Epidermal melanocyte (primary cell): ENCODE results near the gene GOLGA2.
A peak's percentile ranks its signal among the peaks of the same experiment; 100 is the strongest.
"Not testable (repeated sequence)": the region's sequence is repeated elsewhere in the genome, so short reads cannot be mapped to it uniquely, and the experiment has no call there.

Experiments used
- DNase-seq: peaks from one replicate; pipeline ENCODE4 v3.0.0; 2011; ENCODE audit warnings: low spot score; ENCODE audit not compliant: insufficient read length

The GOLGA2 gene

DNA sequence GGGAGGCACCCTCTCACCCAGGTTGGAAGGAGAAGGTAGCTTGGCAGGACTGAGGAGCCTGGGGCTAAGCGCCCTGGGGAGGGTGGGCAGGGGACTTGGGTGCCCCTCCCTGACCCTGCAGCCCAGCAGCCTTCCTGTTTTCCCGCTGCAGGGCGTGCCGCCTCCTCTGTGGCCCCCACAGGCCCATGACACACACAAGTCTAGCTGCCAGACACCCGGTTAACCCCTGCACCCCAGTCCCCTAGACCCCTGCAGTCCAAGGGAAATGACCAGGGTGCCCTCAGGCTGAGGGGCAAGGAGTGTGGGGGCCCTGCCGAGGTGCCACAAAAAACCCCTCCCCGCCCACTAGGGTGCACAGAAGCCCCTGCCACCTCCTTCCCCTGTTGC lies 33.0 kb downstream of the GOLGA2 start:
- no peak for DNase-seq

DNA sequence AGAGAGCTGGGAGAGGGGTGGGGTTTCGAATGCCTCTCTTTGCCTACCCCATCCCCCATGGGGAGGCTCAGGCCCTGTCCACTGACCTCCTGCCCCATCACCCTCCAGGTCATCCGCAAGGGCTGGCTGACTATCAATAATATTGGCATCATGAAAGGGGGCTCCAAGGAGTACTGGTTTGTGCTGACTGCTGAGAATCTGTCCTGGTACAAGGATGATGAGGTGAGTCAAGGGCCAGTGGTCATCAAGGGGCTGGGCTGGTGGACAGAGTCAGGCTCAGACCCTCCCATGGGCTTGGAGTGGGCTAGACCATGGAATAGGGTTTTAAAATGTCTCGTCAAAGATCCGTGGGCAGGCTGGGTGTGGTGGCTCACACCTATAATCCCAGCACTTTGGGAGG lies 33.7 kb downstream of the GOLGA2 start:
- DNase-seq: no peak

DNA sequence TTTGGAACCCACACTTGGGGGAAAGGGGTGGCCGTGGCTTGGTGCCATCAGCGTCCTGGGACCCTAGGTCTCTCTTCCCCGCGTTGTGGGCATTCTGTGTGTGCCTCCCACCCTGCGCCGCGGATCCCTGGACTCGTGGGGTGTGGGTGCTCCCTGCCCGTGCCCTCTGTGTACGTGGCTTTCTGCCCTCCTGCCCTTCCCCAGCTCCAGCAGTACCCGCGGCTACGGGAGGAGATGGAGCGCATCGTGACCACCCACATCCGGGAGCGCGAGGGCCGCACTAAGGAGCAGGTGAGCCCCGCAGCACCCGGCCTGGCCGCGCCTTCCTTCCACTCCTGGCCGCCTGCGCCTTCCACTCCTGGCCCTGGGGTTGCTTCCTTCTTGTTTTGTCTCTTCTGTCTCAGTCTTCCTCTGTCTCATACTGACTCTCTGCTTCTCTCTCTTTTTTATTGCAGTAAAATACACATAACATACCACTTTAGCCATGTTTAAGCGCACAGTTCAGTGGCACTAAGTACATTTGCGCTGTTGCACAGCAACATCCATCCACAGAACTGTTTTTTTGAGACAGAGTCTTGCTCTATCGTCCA lies 41.9 kb downstream of the GOLGA2 start:
- DNase-seq: no peak

DNA sequence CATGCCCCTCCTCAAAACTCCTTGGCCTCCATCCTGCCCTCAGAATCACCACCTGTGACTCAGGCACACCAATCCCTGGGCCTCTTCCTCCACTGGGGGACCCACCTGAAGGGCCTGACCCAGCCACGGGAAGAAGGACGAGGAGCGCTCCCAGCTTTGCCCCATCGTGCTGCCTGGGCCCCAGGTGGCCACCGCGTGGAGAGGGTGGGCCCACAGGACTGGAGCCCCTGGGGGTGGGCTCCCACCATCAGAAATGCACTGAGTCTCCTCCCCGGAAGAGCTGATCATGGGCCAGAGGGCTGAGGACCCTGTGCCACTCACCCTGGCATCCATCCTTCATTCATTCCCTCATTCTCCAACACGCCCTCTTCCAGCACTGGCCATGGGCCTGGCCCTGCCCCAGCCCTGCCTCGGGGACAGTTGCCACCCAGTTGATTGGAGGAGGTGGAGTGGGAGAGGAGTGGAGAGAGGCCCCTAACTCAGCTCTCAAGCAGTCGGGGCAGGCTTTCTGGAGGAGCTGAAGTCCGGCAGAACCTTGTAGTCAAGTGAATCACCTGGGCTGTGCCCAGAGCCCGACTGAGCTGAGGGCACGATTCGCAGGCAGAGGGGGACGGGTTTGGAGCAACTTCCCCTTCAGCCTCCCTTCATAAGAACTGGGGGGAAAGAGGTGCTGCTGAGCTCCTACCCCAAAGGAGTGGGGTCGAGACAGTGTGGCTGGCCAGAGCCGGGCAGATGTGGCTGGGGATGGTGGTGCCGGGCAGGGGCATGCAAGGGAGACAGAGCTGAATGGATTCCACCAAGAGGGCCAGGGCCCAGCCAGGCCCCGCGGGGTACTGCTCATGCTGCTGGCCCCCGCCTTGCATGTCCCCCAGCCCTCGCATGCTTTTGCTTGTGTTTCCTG lies 43.0 kb downstream of the GOLGA2 start:
- no peak for DNase-seq

DNA sequence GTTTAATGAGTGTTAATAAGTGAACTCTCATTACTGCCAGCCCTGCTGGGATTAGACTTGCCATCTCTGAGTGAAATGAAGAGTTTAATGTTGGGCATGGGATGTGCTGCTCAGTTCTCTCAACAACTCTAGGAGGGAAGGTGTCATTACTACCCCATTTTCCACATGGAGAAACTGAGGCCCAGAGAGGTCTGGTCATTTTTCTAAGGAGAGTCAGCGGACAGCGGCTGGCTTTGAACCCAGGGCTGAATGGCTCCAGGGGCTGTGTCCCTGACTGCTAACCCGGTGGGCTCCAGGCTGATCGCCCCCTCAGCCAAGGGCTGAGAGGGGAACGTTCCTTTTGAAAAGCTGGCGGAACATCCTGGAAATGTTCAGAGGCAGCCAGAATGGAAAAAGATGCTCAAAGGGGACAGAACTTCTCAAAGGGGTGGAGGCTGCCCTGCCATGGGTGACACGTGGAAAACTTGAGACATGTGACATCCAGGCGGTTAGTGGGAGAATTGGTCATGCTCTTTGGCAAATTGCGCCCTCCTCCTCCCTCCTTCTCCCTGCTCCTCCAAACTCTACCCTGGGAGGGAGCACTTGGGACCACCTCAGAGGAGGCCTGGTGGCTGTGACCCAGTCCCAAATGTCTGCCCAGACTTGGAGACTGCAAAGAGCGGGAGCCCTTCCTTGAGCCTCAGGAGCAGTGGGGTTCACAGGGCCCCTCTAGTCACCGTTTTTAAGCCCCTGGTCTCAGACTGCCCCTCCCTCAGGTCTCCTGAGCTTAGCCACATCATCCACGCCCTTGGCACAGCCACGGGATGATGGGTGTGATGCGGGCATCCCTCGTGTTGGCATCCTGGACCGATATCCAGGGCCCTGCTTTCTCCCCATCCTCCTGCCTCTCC lies 43.9 kb downstream of the GOLGA2 start:
- no peak for DNase-seq

DNA sequence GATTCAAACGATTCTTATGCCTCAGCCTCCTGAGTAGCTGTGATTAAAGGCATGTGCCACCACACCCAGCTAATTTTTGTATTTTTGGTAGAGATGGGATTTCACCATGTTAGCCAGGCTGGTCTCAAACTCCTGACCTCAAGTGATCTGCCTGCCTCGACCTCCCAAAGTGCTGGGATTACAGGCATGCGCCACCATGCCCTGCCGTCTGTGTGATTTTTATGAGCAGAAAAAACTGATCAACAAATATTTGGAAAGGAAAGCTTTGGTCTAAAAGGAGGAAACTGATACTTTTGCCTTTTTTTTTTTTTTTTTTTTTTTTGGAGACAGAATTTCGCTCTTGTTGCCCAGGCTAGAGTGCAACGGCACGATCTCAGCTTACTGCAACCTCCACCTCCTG lies 44.9 kb downstream of the GOLGA2 start:
- DNase-seq: not testable (repeated sequence)

DNA sequence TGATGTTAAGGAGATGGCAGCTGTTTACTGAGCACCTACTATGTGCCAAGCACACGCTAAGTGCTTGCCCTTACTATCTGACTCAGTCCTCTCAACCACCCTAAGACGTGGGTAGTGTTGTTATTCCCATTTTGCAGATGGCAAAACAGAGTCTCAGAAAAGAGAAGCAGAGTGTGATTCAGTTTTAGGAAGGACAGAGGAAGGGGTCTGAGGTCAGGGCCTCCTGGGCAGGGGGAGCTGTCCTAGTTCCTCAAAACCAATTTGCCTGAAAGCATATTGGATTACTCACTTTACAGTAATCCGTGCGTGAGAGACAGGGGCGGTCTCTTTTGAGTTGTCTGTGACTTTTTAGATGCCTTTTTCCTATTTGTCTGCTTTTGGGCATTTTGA lies 49.4 kb downstream of the GOLGA2 start:
- DNase-seq: no peak

DNA sequence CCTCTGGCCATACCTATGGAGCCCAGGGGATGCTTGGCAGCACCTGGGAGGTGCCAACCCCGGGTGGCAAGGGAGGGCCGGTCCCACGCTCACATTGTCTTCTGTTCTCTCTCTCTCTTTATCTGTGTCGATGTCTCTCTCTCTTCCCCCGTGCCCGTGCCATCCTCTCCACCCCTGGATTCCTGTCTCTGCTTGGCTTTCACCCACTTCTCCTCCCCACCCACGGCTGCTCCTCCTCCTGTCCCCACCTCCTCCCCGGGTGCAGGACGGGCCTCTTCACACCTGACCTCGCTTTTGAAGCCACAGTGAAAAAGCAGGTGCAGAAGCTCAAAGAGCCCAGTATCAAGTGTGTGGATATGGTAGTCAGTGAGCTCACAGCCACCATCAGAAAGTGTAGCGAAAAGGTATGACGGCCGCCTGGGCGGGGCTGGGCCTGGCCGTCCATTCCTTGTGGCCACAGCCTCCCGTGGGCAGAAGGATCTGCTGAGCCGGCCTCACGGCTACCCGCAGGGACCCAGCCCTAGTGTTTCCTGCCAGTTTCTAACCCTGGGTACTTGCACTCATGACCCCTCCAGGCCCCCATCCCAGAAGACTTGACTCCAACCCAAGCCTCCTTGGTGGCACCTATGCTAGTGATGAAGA lies 49.9 kb downstream of the GOLGA2 start:
- DNase-seq: no peak

DNA sequence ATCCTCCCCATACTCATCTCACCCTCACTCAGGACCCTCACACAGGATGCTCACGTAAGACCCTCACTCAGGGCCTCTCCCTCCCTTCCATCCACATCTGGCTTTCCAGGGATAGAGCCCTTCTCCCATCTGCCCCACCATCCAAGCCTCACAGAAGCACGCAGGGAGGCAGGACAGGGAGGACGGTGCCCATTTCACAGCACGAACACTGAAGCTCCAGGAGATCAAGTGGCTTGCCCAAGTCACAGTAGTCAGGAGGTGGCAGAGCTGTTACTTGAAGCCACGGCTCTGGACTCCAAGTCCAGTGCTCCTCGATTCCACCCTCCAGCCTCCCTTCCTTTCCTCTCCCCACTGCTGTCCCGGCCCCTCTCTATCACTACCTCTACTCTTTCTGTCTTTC lies 50.9 kb downstream of the GOLGA2 start:
- DNase-seq: no peak

DNA sequence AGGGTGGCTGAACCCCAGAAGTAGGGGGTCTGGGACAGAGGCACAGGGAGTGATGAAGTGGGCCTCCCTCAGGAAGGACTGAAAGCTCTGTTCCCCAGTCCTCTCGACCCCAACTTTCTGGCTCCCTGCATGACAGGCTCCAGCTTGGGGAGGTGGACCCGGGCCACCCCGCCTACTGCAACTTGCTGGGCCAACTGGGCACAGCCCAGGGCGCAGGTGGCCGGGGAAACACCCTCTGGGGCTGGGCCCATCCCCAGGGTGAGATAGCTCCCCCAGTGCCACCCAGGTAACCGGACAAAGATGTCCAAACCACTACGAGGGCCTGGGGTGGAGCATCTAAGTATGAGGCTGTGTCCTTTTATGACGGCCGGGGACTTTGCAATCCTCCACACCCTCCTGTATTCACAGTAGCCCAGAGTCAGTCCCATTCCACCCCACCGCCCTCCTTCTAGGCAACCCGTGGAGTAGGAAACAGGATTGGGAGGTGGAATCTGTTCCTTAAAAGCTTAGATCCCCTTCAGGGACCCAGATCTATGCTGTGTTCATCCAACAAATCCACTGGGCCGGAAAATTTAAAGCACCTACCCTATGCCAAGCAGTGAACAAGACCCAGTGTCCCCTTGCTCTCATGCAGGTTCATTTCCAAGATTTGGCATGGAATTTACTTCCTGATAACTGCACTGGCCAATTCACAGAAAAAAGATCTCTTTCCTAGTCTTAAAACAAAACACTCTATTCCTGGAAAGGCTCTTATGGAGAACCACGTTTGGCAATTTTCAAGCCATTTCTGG lies 52.7 kb downstream of the GOLGA2 start:
- DNase-seq: no peak

DNA sequence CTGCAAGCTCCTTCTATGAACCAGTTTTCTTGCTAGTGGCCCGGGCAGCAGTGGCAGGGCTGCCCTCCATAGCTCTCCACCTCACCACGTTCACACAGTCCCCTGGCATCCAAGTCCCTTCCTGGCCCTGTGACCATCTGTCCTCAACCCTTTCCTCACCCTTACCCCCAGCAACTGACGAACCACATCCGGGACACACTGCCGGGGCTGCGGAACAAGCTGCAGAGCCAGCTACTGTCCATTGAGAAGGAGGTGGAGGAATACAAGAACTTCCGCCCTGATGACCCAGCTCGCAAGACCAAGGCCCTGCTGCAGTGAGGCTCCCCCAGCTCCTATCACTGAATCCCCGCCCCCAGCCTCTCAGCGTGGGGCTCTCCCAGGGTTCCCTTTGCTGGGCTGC lies 53.8 kb downstream of the GOLGA2 start:
- DNase-seq: peak; percentile 10

DNA sequence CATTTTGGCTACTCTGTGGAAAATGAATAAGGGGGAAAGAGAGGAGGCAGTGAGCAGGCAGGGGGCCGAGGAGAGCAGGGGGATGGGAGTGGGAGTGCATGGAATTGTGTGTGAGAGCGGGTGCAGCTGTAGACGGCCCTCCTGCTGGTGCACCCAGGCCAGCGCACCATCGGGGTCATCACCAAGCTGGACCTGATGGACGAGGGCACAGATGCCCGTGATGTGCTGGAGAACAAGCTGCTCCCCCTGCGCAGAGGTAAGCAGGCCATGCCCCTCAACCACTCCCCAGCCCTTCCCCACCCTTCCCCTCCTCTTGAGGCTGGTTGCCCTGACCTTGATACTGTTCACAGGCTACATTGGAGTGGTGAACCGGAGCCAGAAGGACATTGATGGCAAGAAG lies 56.0 kb downstream of the GOLGA2 start:
- DNase-seq: no peak

DNA sequence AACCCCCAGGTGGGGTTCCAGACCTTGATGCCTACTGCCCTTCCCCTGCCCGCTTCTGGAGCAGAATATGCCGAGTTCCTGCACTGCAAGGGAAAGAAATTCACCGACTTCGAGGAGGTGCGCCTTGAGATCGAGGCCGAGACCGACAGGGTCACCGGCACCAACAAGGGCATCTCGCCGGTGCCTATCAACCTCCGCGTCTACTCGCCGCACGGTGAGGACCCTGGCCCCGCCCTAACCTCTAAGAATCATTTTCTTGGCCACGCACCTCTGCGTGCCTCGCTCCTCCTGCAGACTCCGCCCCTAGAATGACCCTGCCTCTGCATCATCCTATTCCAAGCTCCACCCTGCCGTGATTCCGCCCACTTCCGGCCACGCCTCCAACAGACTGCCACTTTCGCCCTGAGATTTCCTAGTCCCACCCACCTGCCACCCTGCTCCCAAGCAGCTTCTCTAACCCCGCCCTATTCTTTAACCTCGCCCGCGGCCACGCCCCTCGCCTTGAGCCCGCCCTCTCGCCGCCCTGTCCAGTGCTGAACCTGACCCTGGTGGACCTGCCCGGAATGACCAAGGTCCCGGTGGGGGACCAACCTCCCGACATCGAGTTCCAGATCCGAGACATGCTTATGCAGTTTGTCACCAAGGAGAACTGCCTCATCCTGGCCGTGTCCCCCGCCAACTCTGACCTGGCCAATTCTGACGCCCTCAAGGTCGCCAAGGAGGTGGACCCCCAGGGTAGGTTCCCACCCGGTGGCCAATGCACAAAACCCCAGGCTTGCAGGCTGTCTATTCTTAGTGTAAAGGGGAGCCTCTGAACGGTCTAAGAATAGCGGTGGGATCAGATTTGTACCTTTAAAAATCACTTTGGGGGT lies 57.1 kb downstream of the GOLGA2 start:
- DNase-seq: peak; percentile 83

DNA sequence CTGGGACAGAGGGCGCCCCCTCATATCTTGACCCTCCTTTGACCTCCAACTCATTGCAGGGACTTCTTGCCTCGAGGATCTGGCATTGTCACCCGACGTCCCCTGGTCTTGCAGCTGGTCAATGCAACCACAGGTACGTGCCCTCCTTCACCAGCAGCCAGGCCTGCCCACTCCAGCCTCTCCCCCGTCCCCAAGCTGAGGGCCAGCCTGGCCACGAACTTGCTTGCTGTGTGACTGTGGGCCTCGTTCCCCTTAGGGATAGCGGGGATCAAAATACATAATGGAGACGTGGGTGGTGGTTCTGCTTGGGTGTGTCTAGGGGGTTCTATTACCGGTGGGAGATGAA lies 57.7 kb downstream of the GOLGA2 start:
- no peak for DNase-seq

DNA sequence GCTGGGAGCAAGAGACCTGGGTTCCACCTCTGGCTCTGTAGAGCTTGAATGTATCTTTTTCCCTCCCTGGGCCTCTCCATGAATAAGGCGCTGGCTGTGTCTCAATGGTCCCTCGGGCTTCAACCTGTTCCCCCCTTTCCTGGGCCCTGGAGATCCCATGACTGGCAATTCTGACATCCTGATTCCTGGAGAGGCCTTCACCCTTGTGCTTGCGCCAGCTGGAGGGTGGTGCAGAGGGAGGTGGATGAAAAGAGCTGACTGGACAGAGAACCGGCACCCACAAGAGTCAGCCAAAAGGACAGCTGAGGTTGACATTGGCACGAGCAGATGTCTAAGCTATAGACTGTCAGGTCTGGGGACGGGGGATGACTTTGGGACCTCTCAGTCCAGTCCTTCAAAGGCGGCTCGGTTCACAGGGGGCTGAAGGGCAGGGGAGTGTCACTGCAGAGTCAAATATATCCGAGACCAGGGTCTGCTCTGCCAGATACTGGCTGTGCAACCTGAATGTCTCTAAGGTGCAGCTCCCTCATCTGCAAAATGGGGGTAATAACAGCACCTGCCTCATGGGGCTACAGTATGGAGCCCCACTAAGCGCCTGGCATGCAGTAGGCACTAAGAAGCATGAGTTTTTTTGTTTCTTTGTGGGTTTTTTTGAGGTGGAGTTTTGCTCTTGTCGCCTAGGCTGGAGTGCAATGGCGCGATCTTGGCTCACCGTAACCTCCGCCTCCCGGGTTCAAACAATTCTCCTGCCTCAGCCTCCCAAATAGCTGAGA lies 58.8 kb downstream of the GOLGA2 start:
- no peak for DNase-seq

DNA sequence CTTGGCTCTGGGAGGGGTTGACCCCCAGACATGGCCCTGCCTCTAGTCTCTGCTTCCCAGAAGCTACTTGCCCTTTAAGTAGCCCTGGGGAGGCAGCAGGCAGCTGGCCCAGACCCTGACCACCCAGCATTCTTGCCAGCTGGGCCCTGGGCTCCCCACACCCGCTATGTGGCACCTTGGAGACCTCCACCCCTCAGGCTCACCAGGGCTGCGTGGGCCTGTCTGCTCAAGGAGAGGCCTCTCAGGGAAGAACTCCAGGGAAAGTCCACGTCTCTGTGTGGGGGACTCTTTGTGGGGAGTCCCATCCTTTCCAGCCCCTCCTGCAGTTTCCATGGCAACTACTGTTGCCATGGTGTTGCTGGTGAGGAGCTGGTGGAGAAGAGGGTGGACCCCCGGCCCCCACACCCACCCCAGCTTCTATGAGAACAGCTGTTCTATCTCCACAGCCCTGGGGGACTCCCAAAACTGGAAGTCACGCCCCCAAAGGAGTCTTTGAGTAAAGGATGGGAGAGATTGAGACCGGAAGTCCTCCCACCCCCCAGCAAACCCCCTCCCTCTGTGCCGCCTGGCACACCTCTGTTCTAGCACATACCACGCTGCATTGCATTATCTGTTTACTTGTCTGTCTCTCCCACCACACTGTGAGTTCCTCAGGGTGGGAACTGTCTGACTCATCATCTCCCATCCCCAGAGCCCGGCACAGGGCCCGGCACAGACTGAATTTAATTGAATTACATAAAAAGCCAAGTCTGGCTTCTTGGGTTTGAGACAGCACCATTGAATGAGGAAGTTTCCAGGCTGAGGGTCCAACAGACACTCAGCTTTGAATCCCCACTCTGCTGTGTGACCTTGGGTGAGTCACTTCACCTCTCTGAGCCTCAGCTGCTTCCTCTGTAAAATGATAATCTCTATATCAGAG lies 60.1 kb downstream of the GOLGA2 start:
- DNase-seq: peak; percentile 13

DNA sequence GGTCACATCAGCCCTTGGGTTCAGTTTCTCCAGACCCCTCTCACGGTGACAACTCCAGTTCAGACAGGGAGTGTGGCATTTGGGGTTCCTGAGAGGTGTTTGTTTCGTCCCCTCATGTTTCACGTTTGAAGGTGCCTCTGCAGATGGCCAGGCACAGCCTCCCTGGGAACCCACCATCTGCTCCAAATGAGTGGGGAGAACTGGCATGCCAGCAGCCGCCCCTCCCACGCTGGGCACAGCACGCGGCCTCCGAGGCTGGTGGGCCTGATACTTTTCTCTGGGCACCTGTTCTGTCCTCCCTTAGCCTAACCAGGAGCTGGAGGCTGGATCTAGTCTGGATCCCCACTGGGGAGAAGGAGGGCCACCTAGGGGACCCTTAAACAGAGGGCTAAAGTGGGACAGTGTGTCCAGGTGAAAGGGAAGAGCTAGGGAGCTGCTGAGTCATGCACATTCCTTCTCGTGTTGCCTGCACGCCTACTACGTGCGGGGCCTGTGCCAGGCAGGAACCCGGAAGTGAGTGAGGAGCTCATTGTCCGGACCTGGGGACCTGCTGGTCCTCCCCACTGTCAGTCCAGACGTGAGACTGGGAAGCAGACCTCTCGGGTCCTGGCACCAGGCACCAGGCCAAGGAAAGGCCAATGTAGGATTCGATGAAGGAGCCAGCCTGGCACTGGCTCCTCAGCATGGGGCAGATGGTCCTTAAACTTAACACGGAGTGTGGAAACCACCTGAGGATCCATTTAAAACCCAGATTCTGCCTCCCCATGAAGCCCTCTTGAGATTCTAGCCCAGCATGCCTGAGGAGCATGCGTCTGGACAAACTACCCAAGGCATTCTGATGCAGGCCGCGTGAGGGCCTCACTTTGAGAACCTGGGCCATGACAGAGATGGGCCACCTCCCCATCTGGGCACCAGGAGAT lies 61.0 kb downstream of the GOLGA2 start:
- DNase-seq: peak; percentile 14
